KOPT-K1 (cell line): Measurements from ENCODE around the gene PAFAH1B1.
"Not testable (repeated sequence)": the region's sequence is repeated elsewhere in the genome, so short reads cannot be mapped to it uniquely, and the experiment has no call there.

Experiments used
- H3K27ac ChIP-seq: fragments of 200-600 bp; sonication (generic); 2 replicates; pipeline ENCODE4 v1.5.1; 2016; ENCODE audit warnings: antibody characterized with exemption, mild to moderate bottlenecking, low read depth, low read length; ENCODE audit not compliant: poor library complexity, severe bottlenecking
- H3K36me3 ChIP-seq: fragments of 200-600 bp; sonication (generic); 2 replicates; pipeline ENCODE4 v1.5.1; 2017; ENCODE audit warnings: antibody characterized with exemption, mild to moderate bottlenecking, low read length, moderate library complexity; ENCODE audit not compliant: insufficient read depth
- H3K9me3 ChIP-seq: fragments of 200-600 bp; sonication (generic); 2 replicates; pipeline ENCODE4 v1.5.1; 2017; ENCODE audit warnings: antibody characterized with exemption, low read length, mild to moderate bottlenecking; ENCODE audit not compliant: insufficient read depth, poor library complexity, severe bottlenecking

Gene PAFAH1B1

GRCh38 chr17:2695961-2696760 lies 102.7 kb downstream of the PAFAH1B1 start:
- H3K9me3 ChIP-seq: no peaks in the 10 kb centered on the region
- H3K36me3 ChIP-seq: peaks cover 95% of the 10 kb centered on the region
- H3K27ac ChIP-seq: no peak overlapping the region

- no peaks in the 10 kb centered on the region for H3K9me3 ChIP-seq
- H3K36me3 ChIP-seq: peaks cover 98% of the 10 kb centered on the region
- no peak overlapping the region for H3K27ac ChIP-seq
Measured at GRCh38 chr17:2697611-2698162, 104.2 kb downstream of the PAFAH1B1 start.

- peaks cover 98% of the 10 kb centered on the region for H3K36me3 ChIP-seq
Measured at GRCh38 chr17:2699216-2699805, 105.9 kb downstream of the PAFAH1B1 start.

GRCh38 chr17:2700030-2700490 lies 106.6 kb downstream of the PAFAH1B1 start:
- peaks cover 100% of the 10 kb centered on the region for H3K36me3 ChIP-seq

More at GRCh38 chr17:2699216-2699805, 105.9 kb downstream of the PAFAH1B1 start:
- not testable (repeated sequence) for H3K9me3 ChIP-seq, H3K27ac ChIP-seq

GRCh38 chr17:2700491-2701141 lies 107.2 kb downstream of the PAFAH1B1 start:
- Histone ChIP-seq H3K36me3 (peaks cover 100% of the 10 kb centered on the region), H3K9me3 (no peaks in the 10 kb centered on the region), H3K27ac (no peak overlapping the region)

More at GRCh38 chr17:2700030-2700490, 106.6 kb downstream of the PAFAH1B1 start:
- Histone ChIP-seq H3K27ac (no peak overlapping the region), H3K9me3 (no peaks in the 10 kb centered on the region)

GRCh38 chr17:2701161-2701995 lies 107.9 kb downstream of the PAFAH1B1 start:
- H3K9me3 ChIP-seq: no peaks in the 10 kb centered on the region
- peaks cover 100% of the 10 kb centered on the region for H3K36me3 ChIP-seq
- H3K27ac ChIP-seq: no peak overlapping the region

GRCh38 chr17:2701996-2702741 lies 108.7 kb downstream of the PAFAH1B1 start:
- Histone ChIP-seq H3K27ac (no peak overlapping the region), H3K36me3 (peaks cover 92% of the 10 kb centered on the region), H3K9me3 (no peaks in the 10 kb centered on the region)

GRCh38 chr17:2703181-2703580 lies 109.7 kb downstream of the PAFAH1B1 start:
- Histone ChIP-seq H3K36me3 (peaks cover 82% of the 10 kb centered on the region), H3K27ac (no peak overlapping the region), H3K9me3 (no peaks in the 10 kb centered on the region)

GRCh38 chr17:2703606-2704005 lies 110.2 kb downstream of the PAFAH1B1 start:
- no peaks in the 10 kb centered on the region for H3K9me3 ChIP-seq
- peaks cover 77% of the 10 kb centered on the region for H3K36me3 ChIP-seq
- no peak overlapping the region for H3K27ac ChIP-seq

- H3K36me3 ChIP-seq: peaks cover 71% of the 10 kb centered on the region
Measured at GRCh38 chr17:2704031-2704889, 110.8 kb downstream of the PAFAH1B1 start.

GRCh38 chr17:2704890-2705248 lies 111.4 kb downstream of the PAFAH1B1 start:
- Histone ChIP-seq H3K27ac (no peak overlapping the region), H3K36me3 (peaks cover 65% of the 10 kb centered on the region), H3K9me3 (no peaks in the 10 kb centered on the region)

More at GRCh38 chr17:2704031-2704889, 110.8 kb downstream of the PAFAH1B1 start:
- Histone ChIP-seq H3K9me3 (no peaks in the 10 kb centered on the region), H3K27ac (no peak overlapping the region)

GRCh38 chr17:2705263-2705662 lies 111.8 kb downstream of the PAFAH1B1 start:
- no peaks in the 10 kb centered on the region for H3K9me3 ChIP-seq
- peaks cover 61% of the 10 kb centered on the region for H3K36me3 ChIP-seq
- H3K27ac ChIP-seq: no peak overlapping the region
